ENCODE results near the gene TNRC6A.
"Not testable (repeated sequence)": the region's sequence is repeated elsewhere in the genome, so short reads cannot be mapped to it uniquely, and the experiment has no call there.

Gene TNRC6A

DNA sequence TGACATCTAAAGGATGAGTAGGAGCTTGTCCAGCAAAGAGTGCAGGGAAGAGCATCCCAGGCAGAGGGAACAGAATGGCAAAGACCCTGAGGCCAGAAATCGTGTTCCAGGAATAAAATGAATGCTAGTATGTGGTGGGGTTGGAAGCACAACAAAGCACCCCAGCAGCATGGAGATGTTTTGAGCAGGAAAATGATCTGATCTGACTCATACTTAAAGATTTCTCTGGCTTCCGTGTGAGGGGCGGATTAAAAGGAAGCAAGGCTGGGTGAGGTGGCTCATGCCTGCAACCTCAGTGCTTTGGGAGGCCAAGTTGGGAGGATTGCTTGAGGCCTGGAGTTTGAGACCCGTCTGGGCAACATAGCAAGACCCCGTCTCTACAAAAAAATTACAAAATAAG is 118.6 kb downstream of the TNRC6A start:
- DNase-seq: no peak

DNA sequence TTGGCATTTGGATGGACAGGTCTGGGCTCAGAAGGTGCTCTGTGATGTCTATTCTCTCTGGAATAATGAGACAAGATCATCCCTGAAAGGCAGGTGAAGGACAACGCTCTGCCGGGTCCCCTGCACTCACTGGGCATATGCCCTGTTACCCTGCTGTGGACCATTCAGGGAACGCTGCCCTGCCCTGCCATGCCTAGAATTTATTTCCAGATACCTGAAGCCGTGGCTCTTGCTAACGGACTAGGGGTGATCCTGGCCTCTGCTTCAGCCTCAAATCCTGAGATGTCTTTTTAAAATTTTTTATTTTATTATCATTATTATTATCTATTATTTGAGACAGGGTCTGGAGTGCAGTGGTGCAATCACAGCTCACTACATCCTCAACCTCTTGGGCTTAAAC is 120.2 kb downstream of the TNRC6A start:
- no peak for DNase-seq

DNA sequence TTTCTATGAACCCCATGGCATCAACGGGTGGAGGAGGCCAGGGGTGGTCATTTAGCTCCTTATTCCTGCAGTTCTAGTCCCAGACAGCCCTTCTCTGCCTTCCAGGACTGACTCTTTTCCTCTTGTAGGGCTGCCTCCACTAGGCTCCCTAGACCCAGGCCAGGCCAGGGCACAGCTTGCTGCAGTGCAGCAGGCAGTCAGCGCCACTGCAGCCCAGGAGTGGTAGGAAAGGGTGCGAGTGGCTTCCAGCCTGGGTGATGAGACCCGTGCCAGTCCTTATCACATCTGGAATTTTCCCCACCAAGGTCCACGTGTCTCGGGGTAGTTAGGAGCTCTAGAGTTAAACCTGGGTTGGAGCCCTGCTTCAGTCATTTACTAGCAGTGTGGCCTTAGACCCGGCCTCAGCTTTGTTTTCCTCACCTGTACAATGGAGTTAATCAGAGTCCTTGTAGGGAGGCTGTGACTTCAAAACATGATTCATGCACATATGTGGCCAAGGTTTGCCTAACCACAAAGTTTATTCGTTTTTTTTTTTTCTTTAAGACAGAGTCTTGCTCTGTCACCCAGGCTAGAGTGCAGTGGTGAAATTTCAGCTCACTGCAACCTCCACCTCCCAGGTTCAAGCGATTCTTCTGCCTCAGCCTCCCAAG is 121.0 kb downstream of the TNRC6A start:
- no peak for DNase-seq

DNA sequence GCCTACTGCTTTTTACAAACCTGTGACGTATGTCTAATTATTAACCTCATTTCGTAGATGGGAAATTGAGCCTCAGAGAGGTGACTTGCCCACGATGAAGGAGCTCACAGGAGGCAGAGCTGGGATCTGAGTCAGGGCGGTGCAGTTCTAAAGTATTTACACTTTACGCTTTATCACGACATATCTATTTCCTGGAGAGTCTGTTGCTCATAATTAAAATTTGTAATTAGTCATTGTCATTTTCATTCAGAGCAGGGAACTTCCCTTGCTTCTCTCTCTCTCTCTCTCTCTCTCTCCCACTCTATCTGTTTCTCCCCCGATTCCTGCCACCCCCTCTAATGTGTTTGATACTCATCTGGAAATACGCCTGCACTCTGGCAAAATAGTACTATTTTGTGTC is 122.2 kb downstream of the TNRC6A start:
- no peak for DNase-seq

DNA sequence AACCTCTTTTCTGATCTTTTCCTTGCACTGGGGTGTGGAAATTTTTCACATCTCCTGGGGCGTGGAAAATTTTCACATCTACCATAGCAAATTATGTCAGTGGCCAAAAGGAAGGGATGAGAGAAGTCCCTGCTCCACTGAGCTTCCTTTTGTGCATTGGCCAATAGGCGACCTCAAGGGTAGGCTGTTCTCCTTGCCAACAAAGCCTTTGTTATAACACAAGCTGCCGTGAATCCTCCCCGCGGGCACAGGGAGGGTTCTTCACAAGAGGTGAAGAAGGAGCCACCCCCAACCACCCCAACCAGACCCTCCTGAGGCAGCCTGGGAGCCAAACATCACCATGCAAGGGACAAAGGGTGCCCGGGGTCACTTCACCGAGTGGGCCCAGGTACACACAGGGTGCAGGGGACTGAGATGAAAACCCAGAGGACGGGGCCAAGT is 122.8 kb downstream of the TNRC6A start:
- DNase-seq: no peak

DNA sequence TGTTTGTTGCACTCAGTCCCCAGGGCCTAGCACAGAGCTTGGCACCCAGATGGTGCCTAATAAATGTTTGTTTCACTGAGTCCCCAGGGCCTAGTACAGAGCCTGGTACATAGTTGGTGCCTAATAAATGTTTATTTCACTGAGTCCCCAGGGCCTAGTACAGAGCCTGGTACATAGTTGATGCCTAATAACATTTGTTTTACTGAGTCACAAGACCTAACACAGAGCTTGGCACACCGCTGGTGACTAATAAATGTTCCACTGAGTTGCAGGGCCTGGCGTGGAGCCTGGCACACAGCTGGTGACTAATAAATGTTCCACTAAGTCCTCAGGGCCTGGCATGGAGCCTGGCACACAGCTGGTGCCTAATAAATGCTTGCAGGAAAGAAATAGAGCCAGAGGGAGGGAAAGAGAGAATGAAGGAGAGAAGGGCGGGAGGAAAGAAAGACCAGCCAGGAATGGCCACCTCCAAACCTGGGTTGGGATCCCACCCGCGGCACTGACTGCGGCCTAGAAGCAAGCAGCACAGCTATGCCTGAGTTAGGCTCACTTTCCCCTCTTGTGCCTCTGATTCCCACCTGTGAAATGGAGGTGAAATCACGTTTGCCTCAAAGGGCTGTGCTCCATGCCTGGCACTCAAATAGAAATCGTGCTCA is 123.8 kb downstream of the TNRC6A start:
- no peak for DNase-seq

DNA sequence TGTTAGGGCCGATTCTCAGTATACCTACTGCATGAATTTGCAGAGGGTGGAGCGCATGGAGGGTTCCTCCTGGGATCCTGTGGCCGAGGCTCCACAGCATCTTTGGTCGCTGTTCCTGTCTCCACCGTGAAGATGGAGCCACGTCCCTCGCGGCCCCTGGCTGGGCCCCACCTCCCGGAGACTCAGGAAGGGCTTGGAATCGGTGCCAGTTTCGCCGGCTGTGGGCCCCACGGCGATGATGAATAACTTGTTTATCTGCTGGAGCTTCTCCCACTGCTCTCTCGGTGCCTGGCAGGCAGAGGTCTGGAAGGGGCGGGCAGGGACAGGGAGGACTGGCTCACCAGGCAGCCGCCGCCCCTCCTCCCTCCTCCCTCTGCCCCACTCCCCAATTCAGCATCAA is 124.4 kb downstream of the TNRC6A start:
- DNase-seq: no peak

DNA sequence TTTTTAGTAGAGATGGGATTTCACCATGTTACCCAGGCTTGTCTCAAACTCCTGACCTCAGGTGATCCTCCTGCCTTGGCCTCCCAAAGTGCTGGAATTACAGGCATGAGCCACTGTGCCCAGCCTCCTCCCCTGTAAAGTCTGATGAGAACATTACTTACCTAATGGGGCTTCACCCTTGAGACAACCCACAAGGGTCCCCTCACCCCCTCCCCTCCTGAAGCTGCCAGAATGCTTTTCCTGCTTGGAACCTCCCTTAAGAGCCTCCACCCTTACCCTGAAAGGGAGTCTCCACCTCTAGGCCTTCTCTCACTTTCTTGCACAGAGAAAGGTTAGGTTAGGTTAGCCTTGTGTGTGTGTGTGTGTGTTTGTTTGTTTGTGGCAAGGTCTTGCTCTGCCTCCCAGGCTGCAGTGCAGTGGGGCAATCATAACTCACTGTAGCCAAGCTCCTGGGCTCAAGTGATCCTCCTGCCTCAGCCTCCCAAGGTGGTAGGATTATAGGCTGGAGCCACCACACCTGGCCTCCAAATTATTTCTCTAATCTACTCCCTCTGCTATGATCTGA is 125.2 kb downstream of the TNRC6A start:
- no peak for DNase-seq

DNA sequence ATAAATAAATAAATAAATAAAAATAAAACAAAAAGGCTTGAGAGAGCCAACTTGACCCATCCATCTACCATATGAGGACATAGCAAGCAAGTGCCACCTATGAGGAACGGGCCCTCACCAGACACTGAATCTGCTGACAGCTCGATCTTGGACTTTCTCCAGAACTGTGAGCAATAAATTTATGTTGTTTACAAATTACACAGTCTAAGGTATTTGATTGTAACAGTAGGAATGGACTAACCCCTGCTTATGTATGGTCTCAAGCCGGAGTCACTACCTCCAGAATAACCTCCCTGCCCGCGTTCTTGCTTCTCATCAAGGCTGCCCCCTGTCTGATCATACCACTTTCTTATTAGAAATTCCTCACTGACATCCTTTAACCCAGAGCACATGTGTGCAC is 126.2 kb downstream of the TNRC6A start:
- DNase-seq: no peak

DNA sequence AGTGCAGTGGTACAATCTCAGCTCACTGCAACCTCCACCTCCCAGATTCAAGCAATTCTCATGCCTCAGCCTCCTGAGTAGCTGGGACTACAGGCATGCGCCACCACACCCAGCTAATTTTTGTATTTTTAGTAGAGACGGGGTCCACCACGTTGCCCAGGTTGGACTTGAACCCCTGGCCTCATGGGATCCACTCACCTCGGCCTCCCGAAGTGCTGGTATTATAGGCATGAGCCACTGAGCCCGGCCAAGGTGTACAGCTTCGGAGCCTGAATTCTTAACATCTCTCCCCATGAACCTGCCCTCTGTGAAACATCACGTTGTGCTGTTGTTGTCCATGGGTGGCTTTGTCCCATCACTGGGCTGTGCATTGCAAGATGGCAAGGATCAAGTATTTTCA is 127.4 kb downstream of the TNRC6A start:
- not testable (repeated sequence) for DNase-seq

DNA sequence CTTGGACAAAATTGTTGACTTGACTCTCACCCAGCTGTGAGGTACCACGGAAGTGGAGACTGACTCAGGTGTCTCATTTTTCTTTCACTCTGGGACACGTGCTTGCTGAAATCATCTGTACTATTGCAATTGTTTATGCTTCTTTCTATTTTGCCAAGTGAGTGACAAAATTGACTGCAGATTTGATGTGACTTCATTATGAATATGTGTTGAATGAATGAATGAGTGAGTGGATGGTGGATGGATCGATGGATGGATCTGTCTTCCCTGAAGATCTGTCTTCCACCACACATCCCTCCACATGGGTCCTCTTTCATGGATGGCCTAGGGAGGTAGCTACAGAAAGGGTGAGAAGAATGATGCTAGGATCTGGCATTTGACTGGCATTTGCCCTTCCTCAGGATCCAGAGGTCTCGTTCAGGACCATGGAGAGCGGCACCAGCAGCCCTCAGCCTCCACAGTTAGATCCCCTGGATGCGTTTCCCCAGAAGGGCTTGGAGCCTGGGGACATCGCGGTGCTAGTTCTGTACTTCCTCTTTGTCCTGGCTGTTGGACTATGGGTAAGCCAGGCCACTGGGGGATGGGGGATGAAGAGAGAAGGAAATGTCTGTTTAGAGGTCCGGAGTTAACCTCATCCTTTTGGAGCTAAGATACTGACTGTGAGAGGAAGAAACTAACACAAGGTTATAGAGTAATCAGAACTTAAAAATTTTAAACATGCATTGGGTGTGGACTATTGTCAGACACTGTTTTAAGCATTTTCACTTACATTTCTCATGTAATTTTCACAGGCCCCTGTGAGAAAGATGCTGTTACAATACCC is 129.0 kb downstream of the TNRC6A start:
- no peak for DNase-seq

DNA sequence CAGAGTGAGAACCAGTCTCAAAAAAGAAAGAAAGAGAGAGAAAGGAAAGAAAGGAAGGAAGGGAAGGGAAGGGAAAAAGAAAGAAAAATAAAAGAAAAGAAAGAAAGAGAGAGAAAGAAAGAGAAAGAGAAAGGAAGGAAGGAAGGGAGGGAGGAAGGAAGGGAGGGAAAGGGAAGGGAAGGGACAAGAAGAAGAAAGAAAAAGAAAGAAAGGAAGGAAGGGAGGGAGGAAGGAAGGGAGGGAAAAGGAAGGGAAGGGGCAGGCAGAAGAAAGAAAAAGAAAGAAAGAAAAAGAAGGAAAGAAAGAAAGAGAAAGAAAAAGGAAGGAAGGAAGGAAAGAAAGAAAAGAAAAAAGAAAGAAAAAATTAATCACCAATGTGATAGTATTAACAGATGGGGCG is 132.0 kb downstream of the TNRC6A start:
- DNase-seq: no peak

DNA sequence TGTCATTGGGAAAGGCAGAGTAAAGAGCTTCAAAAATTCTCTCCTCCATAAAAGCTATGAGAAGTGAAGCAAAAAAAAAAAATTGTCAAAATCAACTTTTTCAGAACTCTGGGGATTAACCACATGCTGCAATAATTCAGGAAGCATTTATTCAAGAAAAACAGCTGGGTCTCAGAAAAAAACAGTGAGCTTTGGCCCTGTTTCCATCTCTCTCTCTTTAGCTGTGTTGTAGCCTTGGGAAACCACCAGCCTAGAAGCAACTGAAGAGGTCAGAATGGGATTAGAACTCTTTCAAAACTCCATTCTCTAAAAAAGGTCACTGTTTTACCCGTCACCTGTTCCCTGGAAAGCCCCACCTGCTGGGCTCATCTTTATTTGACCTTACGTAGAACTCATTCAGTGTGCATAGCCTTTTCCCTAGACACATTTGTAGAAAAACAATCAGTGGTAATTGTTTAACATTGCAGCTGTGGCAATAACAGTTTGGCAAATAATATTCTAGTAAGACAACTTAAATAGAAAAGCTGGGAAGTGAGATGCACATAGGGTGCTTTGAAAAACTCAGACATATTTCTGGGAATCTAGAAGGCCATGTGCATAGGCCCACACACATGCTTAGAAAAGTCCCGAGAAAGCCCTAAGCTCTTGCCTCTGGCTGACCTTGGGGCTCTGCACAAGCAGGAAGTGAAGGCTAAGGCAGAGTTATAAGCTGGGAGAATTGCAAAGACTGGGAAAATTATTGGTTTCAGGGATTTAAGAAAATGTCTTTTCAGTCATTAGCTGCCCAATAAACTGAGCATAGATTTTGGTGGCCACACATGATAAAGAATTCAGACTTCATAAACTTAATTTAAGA is 134.4 kb downstream of the TNRC6A start:
- no peak for DNase-seq

DNA sequence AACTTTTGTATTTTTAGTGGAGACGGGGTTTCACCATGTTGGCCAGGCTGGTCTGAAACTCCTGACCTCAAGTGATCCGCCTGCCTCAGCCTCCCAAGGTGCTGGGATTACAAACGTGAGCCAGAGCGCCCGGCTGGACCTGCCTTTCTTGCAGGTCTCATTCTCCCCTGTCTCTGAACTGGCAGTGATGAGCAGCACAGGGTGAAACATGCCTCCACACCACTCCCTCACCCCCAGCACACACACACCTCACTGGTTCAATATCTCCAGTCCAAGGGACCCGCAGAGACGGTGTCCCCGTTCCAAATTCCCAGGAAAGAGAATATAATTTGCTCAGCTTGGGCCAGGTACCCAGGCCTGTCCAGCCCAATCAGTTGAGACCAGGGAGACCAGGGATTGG is 139.6 kb downstream of the TNRC6A start:
- no peak for DNase-seq

DNA sequence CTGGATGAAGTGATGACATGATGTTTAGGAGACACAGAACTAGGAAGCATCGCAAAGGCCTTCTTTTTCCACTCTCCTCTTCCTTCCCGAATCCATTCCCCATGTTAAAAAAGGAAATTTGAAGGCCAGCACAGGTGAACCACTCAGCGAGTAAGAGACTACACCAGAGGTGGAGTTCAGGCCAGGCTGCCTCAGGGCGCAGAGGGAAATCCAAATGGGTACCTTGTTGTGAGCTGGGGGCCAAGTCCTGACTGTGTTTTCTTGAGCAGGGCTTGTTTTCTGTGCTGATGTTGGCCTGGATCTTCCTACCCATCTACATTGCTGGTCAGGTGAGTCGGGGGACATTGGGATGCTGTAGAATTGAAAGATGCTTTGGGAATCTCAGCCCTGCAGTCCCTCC is 142.4 kb downstream of the TNRC6A start:
- DNase-seq: no peak

DNA sequence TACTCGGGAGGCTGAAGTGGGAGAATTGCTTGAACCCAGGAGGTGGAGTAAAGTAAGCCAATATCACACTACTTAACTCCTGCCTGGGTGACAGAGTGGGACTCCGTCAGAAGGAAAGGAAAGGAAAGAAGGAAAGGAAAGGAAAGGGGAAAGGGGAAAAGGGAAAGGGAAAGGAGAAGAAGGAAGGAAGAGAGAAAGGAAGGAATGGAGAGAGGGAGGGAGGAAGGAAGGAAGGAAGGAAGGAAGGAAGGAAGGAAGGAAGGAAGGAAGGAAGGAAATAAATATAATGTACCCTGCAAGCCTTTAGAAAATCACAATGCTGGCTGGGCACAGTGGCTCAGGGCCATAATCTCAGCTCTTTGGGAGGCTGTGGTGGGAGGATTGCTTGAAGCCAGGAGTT is 143.6 kb downstream of the TNRC6A start:
- no peak for DNase-seq

DNA sequence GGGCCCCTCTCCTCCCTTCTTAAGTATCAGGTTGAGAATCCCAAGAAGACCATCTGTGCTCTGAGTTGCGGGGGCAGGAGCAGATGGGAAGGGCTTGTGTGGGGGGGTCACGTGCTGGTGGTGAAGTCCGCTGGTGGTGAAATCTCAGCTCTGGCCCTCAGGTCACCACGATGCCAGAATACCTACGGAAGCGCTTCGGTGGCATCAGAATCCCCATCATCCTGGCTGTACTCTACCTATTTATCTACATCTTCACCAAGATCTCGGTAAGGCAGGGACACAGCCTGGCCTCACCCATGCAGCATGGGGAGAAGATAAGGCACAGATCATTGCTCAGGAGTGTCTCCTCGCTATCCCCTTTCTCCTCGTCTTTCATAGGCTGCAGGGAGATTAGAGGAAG is 146.0 kb downstream of the TNRC6A start:
- no peak for DNase-seq

All from NCI-H1417 treated with DMSO at 0.1 percent for 48 hours (cell line).